Activated naive CD4-positive, alpha-beta T cell treated with anti-CD3 and anti-CD28 coated beads, Interleukin-2, amount 50 U/mL, for 24 hours (primary cell): ENCODE results near the gene PPP1R37.

Source experiments
- H3K27ac Mint-ChIP-seq: one replicate; pipeline ENCODE4 v1.8.0; 2021; ENCODE audit warnings: mild to moderate bottlenecking, mixed read lengths
- H3K27me3 Mint-ChIP-seq: one replicate; pipeline ENCODE4 v1.8.0; 2021; ENCODE audit warnings: mixed read lengths
- H3K36me3 Mint-ChIP-seq: one replicate; pipeline ENCODE4 v1.8.0; 2021; ENCODE audit warnings: mixed read lengths
- H3K4me1 Mint-ChIP-seq: one replicate; pipeline ENCODE4 v1.8.0; 2021; ENCODE audit warnings: mixed read lengths
- H3K4me3 Mint-ChIP-seq: one replicate; pipeline ENCODE4 v1.8.0; 2021; ENCODE audit warnings: mild to moderate bottlenecking, mixed read lengths
- H3K9me3 Mint-ChIP-seq: one replicate; pipeline ENCODE4 v1.8.0; 2021; ENCODE audit warnings: mixed read lengths

The PPP1R37 gene

DNA sequence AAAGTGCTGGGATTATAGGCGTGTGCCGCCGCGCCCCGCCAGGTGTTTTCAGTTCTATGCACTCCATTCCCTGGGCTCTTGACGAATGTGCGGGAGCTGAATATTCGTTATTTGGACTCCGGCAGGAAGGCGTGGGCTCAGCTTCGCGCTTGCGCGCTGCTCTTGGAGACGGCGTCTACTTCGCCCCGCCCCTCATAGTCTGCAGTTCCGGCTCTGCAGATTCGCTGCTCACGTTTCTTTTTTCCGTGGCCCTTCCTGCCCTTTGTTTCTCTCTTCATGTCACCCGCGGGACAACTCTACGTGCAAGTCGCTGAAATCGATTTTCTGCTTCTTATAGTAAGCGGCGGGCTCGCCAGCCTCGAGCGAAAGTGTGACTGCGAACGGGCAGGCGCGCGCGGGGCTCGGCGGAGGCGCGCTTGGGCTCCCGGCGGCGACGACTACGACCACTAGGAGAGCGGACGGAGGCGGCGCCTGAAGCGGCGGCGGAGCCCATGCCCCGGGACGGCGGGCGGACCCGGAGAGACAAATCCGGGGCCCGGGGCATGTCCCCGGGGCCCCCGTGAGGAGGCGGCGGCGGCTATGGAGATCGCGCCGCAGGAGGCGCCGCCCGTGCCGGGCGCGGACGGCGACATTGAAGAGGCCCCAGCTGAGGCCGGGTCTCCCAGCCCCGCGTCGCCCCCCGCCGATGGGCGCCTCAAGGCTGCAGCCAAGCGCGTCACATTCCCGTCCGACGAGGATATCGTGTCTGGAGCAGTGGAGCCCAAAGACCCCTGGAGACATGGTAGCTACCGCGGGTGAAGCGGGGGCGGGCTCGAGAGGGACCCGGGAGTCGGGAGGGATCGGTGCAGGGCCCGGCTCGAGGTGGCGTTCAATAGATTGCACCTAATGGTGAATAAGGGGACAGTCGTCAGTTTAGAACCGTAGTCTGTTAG, at the start of gene PPP1R37:
Gene PPP1R37, plus strand, starts transcription at position 433 of the 932 bp plus-strand sequence. Its CDS starts 147 bp downstream, at position 580.
- peaks cover 11% of the 10 kb centered on the region for H3K36me3 Mint-ChIP-seq
- peaks cover 71% of the 10 kb centered on the region for H3K4me1 Mint-ChIP-seq
- H3K27me3 Mint-ChIP-seq = no peaks in the 10 kb centered on the region
- no peaks in the 10 kb centered on the region for H3K9me3 Mint-ChIP-seq
- peak within 1 kb of the TSS; percentile 95 for H3K4me3 Mint-ChIP-seq
- H3K27ac Mint-ChIP-seq = peak within 1 kb of the TSS; percentile 99

- no peaks in the 10 kb centered on the region for H3K27me3 Mint-ChIP-seq
- no peak overlapping the region for H3K4me3 Mint-ChIP-seq
- peaks cover 54% of the 10 kb centered on the region for H3K4me1 Mint-ChIP-seq
- H3K36me3 Mint-ChIP-seq = peaks cover 14% of the 10 kb centered on the region
- H3K27ac Mint-ChIP-seq = no peak overlapping the region
- no peaks in the 10 kb centered on the region for H3K9me3 Mint-ChIP-seq
Observed at GRCh38 chr19:45045671-45046353, 47.2 kb upstream of the PPP1R37 start.

GRCh38 chr19:45046355-45046754, 46.6 kb upstream of the PPP1R37 start:
- Mint-ChIP-seq H3K4me1 (peaks cover 53% of the 10 kb centered on the region), H3K27ac (no peak overlapping the region), H3K27me3 (no peaks in the 10 kb centered on the region), H3K36me3 (peaks cover 12% of the 10 kb centered on the region), H3K4me3 (peak overlapping the region; percentile 33), H3K9me3 (no peaks in the 10 kb centered on the region)

DNA sequence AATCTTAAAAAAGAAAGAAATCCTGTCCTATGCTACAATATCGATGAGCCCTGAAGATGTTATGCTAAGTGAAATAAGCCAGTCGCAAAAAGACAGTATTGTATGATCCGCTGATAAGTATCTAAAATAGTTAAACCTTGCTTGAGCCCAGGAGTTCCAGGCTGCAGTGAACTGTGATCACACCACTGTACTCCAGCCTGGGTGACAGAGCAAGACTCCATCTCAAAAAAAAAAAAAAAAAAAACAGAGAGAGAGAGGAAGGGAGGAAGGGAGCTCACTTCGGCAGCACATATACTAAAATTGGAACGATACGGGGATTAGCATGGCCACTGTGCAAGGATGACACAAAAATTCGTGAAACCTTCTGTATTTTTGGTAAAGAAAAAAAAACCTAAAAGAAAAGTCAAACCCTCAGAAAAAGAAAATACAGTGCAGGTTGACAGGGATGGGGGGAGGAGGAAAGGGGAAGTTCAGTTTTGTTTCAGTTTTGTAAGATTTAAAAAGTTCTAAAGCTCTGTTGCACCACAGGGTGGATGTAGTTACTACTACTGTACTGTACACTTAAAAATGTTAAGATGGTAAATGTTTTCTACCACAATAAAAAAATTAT, 45.7 kb upstream of the PPP1R37 start:
- H3K4me3 Mint-ChIP-seq = no peak overlapping the region
- peak overlapping the region; percentile 71 for H3K27ac Mint-ChIP-seq
- H3K9me3 Mint-ChIP-seq = no peaks in the 10 kb centered on the region
- H3K4me1 Mint-ChIP-seq = peaks cover 44% of the 10 kb centered on the region
- H3K27me3 Mint-ChIP-seq = no peaks in the 10 kb centered on the region
- H3K36me3 Mint-ChIP-seq = peaks cover 5% of the 10 kb centered on the region

- Mint-ChIP-seq H3K4me1 (peaks cover 44% of the 10 kb centered on the region), H3K27me3 (no peaks in the 10 kb centered on the region), H3K27ac (peak overlapping the region; percentile 19), H3K9me3 (no peaks in the 10 kb centered on the region), H3K36me3 (peaks cover 7% of the 10 kb centered on the region), H3K4me3 (no peak overlapping the region)
Observed at GRCh38 chr19:45049073-45049736, 43.8 kb upstream of the PPP1R37 start.

DNA sequence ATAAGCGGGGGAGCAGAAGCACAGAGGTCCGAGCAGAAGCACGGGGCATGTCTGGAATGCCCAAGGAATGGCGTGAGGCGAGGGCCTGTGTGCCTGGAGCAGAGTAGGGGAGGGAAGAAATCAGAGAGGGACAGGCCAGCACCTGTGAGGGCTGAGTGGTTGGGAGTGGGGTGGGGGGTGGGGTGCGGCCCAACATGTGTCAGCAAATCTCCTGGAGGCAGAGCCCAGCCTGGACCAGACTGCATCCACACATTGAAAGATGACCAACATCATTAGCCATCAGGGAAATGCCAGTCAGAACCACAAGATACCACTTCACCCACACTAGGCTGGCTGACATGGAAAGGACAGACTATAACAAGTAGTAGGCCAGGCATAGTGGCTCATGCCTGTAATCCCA, 42.9 kb upstream of the PPP1R37 start:
- H3K4me1 Mint-ChIP-seq = peaks cover 41% of the 10 kb centered on the region
- H3K27ac Mint-ChIP-seq = peak overlapping the region; percentile 19
- H3K4me3 Mint-ChIP-seq = no peak overlapping the region
- peaks cover 5% of the 10 kb centered on the region for H3K36me3 Mint-ChIP-seq
- H3K9me3 Mint-ChIP-seq = no peaks in the 10 kb centered on the region
- no peaks in the 10 kb centered on the region for H3K27me3 Mint-ChIP-seq

DNA sequence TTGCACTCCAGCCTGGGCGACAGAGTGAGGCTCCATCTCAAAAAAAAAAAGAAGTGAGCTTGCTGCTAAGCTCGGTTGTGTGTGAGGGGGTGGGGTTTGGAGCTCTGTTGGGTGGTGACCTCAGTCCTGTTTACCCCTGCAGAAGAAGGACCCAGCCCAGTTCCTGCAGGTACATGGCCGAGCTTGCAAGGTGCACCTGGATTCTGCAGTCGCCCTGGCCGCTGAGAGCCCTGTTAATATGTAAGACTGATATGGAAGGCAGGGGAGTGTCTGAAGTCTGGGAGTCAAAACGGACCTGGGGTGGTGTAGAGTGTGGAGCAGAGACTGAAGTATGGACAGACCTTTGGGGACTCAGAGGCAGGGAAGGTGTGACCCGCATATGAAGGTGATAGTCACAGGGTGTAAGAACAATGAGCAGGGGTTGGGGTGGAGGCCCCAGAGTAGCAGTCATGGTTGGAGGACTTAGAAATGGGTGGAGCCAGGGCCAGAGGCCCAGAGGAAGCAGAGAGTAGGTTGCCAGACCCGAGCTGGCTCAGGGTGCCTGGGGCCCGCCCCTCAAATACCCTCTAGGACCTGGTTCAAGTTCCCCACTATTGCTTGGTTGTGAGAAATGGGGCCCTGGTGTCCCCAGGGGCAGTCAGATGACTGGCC, 40.9 kb upstream of the PPP1R37 start:
- Mint-ChIP-seq H3K27ac (no peak overlapping the region), H3K4me3 (no peak overlapping the region), H3K4me1 (peaks cover 21% of the 10 kb centered on the region), H3K36me3 (peaks cover 5% of the 10 kb centered on the region), H3K27me3 (no peaks in the 10 kb centered on the region), H3K9me3 (no peaks in the 10 kb centered on the region)

GRCh38 chr19:45056831-45057230, 36.1 kb upstream of the PPP1R37 start:
- H3K36me3 Mint-ChIP-seq = peaks cover 5% of the 10 kb centered on the region
- no peaks in the 10 kb centered on the region for H3K27me3 Mint-ChIP-seq
- H3K4me1 Mint-ChIP-seq = peaks cover 3% of the 10 kb centered on the region
- H3K27ac Mint-ChIP-seq = no peak overlapping the region
- no peak overlapping the region for H3K4me3 Mint-ChIP-seq
- H3K9me3 Mint-ChIP-seq = no peaks in the 10 kb centered on the region

- peaks cover 3% of the 10 kb centered on the region for H3K4me1 Mint-ChIP-seq
- no peak overlapping the region for H3K27ac Mint-ChIP-seq
- H3K4me3 Mint-ChIP-seq = no peak overlapping the region
- H3K9me3 Mint-ChIP-seq = no peaks in the 10 kb centered on the region
- no peaks in the 10 kb centered on the region for H3K27me3 Mint-ChIP-seq
- peaks cover 5% of the 10 kb centered on the region for H3K36me3 Mint-ChIP-seq
Observed at GRCh38 chr19:45057444-45057843, 35.5 kb upstream of the PPP1R37 start.

- Mint-ChIP-seq H3K4me3 (no peak overlapping the region), H3K27ac (no peak overlapping the region), H3K9me3 (no peaks in the 10 kb centered on the region), H3K4me1 (peaks cover 3% of the 10 kb centered on the region), H3K27me3 (no peaks in the 10 kb centered on the region), H3K36me3 (peaks cover 5% of the 10 kb centered on the region)
Observed at GRCh38 chr19:45058622-45059159, 34.3 kb upstream of the PPP1R37 start.

GRCh38 chr19:45059258-45059965, 33.6 kb upstream of the PPP1R37 start:
- Mint-ChIP-seq H3K36me3 (peaks cover 3% of the 10 kb centered on the region), H3K27ac (peak overlapping the region; percentile 65)

GRCh38 chr19:45061965-45062364, 31.0 kb upstream of the PPP1R37 start:
- Mint-ChIP-seq H3K27ac (no peak overlapping the region), H3K36me3 (peaks cover 3% of the 10 kb centered on the region), H3K4me3 (no peak overlapping the region), H3K4me1 (peaks cover 3% of the 10 kb centered on the region), H3K27me3 (no peaks in the 10 kb centered on the region), H3K9me3 (no peaks in the 10 kb centered on the region)

More at GRCh38 chr19:45059258-45059965, 33.6 kb upstream of the PPP1R37 start:
- Mint-ChIP-seq H3K27me3 (no peaks in the 10 kb centered on the region), H3K9me3 (no peaks in the 10 kb centered on the region), H3K4me1 (peaks cover 3% of the 10 kb centered on the region), H3K4me3 (no peak overlapping the region)

DNA sequence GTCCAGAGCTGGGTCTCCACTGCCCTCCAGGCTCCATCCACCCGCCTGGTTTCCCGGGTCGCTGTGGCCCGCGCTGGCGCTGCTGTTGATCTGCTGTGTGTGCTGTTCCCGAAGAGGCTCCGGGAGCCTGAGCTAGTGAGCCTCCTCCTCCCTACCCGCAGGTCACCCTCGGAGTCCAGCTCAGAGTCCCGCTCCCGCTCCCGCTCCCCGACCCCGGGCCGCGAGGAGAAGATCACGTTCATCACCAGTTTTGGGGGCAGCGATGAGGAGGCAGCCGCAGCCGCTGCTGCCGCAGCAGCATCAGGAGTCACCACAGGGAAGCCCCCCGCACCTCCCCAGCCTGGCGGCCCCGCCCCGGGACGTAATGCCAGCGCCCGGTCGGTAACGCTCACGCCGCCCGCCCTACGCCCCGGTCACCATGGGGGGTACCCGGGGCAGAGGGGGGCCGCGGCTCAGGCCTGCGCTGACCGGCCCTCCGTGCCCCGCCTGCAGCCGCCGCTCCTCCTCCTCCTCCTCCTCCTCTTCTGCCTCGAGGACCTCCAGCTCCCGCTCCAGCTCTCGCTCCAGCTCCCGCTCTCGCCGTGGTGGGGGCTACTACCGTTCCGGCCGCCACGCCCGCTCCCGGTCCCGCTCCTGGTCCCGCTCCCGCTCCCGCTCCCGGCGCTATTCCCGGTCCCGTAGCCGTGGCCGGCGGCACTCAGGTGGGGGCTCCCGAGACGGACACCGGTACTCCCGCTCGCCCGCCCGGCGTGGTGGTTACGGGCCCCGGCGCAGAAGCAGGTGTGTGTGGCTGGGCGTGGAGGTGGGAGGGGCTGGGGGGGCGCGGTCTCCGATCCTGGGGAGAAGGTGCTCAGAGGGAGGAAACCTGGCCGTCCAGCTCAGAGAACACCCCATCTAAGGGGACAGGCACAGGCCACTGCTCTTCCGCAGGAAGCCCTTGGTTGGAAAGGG, 28.9 kb upstream of the PPP1R37 start:
- H3K4me3 Mint-ChIP-seq = no peak overlapping the region
- peaks cover 3% of the 10 kb centered on the region for H3K4me1 Mint-ChIP-seq
- H3K27me3 Mint-ChIP-seq = no peaks in the 10 kb centered on the region
- no peak overlapping the region for H3K27ac Mint-ChIP-seq
- H3K36me3 Mint-ChIP-seq = peaks cover 3% of the 10 kb centered on the region
- H3K9me3 Mint-ChIP-seq = no peaks in the 10 kb centered on the region
